Endometrial microvascular endothelial cells (primary cell): ENCODE data around the gene EMILIN1. TPM values are rescaled to one million over a fixed set of nuclear protein-coding genes. Genes with fewer than 3 reads are reported as not detected.

Source experiments
- in situ Hi-C: cut with HindIII; loops from 2 replicates; pipeline ENCODE4 v1.10.0; 2017; ENCODE audit warnings: low sequenced_read_pairs, low pct_unique_long_range_greater_than_20kb; ENCODE audit errors: inconsistent ontology term
- total RNA-seq: library from RNA; depleted of rRNA; stranded (reverse); fragments of >200 nt; gene quantifications from one replicate; pipeline ENCODE4 v1.2.3, GENCODE V29; 2015; ENCODE audit errors: inconsistent ontology term

EMILIN1 gene
- total RNA-seq, 1 donor from 2014 or later: 1.5 TPM

GRCh38 chr2:27133195-27133875 lies 54.9 kb downstream of the EMILIN1 start:
- in situ Hi-C loops: no loop called here

DNA sequence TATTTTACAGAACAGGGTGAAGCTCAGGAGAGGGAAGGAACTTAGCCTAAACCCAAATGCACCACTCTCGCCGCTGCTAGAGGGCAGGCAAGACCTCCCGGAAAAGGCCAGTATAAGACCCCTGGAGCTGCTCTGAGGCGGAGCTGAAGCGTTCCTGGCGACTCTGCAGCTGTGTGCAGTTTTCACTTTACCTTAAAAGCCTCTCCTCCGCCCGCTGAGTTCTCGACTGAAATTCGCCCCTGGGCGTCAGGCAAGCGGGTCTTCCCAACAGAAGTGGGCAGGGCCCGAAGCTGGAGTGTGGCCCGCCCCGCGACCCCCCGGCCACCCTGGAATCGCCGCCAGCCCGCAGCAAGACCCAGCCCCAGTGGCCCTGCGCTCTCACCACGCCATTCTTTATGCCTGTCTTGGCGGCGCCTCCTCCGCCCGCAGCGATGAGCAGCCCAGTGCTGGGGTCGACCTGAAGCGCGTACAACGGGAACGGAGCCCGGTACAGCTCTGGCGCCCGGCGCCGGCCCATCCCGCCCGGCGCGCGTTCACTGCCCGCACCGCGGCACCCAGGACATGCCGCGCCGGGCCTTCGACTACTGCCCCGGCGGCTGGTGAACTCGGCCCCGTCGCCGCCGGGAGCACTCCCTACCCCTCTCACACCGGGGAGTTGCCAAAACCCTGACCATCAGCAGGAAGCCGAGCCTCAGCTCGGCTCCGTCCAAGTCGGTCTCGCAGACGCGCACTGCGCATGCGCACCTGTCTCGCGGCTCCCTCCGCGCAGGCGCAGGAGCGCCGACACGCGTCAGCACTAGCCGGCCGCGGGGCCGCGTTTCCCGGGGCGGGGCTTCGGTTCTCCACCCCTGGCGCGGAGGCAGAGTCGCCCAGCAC lies 55.7 kb downstream of the EMILIN1 start, which contains the start of gene PREB:
Gene PREB, minus strand, starts transcription at position 732 of the 876 bp plus-strand sequence. Its CDS starts 215 bp downstream, at position 517.
- in situ Hi-C loops: no loop called here

- in situ Hi-C loops: no loop called here
Observed at GRCh38 chr2:27134781-27135477, 56.5 kb downstream of the EMILIN1 start.

DNA sequence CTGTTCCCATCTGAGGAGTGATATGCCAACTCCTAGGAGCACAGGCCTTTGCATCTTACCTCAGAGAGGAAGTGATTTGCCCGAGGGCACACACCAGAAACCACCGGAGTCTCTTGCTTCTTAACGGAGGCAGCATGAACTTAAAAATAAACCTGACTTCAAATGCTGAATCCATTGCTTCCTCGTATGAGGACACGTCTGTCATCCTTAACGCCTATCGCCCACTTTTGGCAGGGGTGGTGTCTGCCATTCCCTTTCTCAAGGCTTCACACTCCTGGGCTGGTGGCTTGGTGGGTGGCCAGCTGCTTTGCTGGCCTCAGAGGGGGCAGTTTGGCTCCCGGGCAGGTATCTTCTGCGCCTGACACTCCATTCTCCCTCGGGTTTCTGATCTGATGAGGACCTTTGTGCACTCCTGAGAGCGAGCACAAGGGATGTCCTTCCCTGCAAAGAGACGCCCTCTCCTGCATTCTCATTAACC lies 57.1 kb downstream of the EMILIN1 start:
- in situ Hi-C loops: no loop called here

Other genes starting within 250 kb of the EMILIN1 start
- not detected for gene DPYSL5, start 230.5 kb upstream of the EMILIN1 start, total RNA-seq
- 2.6 TPM for gene MAPRE3, start 108.0 kb upstream of the EMILIN1 start, total RNA-seq
- gene TMEM214, start 45.6 kb upstream of the EMILIN1 start, total RNA-seq: 50.4 TPM
- gene AGBL5, start 26.9 kb upstream of the EMILIN1 start, total RNA-seq: 13.2 TPM
- 378 TPM for gene OST4, start 7.0 kb upstream of the EMILIN1 start, total RNA-seq
- gene KHK, start 8.2 kb downstream of the EMILIN1 start, total RNA-seq: 4.6 TPM
- not detected for gene CGREF1, start 40.5 kb downstream of the EMILIN1 start, total RNA-seq
- gene ABHD1, start 45.2 kb downstream of the EMILIN1 start, total RNA-seq: not detected
- 59.5 TPM for gene PREB, start 56.0 kb downstream of the EMILIN1 start, total RNA-seq
- gene PRR30, start 60.8 kb downstream of the EMILIN1 start, total RNA-seq: not detected
- not detected for gene TCF23, start 70.4 kb downstream of the EMILIN1 start, total RNA-seq
- 134 TPM for gene ATRAID, start 133.4 kb downstream of the EMILIN1 start, total RNA-seq
- 80.6 TPM for gene SLC5A6, start 133.7 kb downstream of the EMILIN1 start, total RNA-seq
- gene CAD, start 138.8 kb downstream of the EMILIN1 start, total RNA-seq: 82.7 TPM
- gene SLC30A3, start 184.4 kb downstream of the EMILIN1 start, total RNA-seq: 8.2 TPM
- not detected for gene DNAJC5G, start 196.8 kb downstream of the EMILIN1 start, total RNA-seq
- gene TRIM54, start 203.8 kb downstream of the EMILIN1 start, total RNA-seq: 0.56 TPM
- not detected for gene UCN, start 229.8 kb downstream of the EMILIN1 start, total RNA-seq
- gene MPV17, start 244.5 kb downstream of the EMILIN1 start, total RNA-seq: 115 TPM